ENCODE measurements around the gene CENPT.

DNA sequence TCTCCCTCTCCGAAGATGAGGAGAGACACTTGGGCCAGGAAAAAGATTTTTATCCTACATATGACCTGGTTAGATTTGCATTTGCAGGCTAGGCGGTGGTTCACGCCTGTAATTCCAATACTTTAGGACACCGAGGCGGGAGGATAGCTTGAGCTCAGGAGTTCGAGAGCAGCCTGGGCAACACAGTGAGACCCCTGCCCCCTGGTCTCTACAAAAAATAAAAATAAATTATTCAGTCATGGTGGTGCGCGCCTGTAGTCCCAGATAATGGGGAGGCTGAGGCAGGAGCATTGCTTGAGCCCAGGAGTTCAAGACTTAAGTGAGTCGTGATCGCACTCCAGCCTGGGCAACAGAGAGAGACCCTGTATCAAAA is 13.3 kb downstream of the CENPT start:
- TF ChIP-seq POLR2AphosphoS5 (IDR thresholded peaks at IDR 0.05) (no peak), EP300 (IDR thresholded peaks at IDR 0.05) (no peak), POLR2A (IDR thresholded peaks at IDR 0.05) (no peak)
- TF ChIP-seq, protein P1, sequence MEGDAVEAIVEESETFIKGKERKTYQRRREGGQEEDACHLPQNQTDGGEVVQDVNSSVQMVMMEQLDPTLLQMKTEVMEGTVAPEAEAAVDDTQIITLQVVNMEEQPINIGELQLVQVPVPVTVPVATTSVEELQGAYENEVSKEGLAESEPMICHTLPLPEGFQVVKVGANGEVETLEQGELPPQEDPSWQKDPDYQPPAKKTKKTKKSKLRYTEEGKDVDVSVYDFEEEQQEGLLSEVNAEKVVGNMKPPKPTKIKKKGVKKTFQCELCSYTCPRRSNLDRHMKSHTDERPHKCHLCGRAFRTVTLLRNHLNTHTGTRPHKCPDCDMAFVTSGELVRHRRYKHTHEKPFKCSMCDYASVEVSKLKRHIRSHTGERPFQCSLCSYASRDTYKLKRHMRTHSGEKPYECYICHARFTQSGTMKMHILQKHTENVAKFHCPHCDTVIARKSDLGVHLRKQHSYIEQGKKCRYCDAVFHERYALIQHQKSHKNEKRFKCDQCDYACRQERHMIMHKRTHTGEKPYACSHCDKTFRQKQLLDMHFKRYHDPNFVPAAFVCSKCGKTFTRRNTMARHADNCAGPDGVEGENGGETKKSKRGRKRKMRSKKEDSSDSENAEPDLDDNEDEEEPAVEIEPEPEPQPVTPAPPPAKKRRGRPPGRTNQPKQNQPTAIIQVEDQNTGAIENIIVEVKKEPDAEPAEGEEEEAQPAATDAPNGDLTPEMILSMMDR (IDR thresholded peaks at IDR 0.05): no peak
